ENCODE results near the gene GLT6D1. TPM values are rescaled to one million over a fixed set of nuclear protein-coding genes. Genes with fewer than 3 reads are reported as not detected.

The GLT6D1 gene
- total RNA-seq, 1 experiment from 2014 or later = not detected

- TF ChIP-seq EZH2 (IDR thresholded peaks at IDR 0.05; ENCODE audit: low read depth) (no peak), CTCF (conservative IDR thresholded peaks at IDR 0.05) (no peak)
- no peak overlapping the region for H3K4me2 ChIP-seq
- H3K27me3 ChIP-seq (ENCODE audit: insufficient read depth, low read depth) = peaks cover 65% of the 10 kb centered on the region
- H3K27ac ChIP-seq = no peak overlapping the region
- no peaks in the 10 kb centered on the region for H3K9me3 ChIP-seq (ENCODE audit: insufficient read depth, low read depth)
- H3K4me1 ChIP-seq (replicated peaks; ENCODE audit: insufficient read depth) = no peaks in the 10 kb centered on the region
- no peaks in the 10 kb centered on the region for H3K79me2 ChIP-seq (ENCODE audit: low read depth)
- BruUV-seq (replicated peaks) = no TSS peak
- intact Hi-C loops (cut with micrococcal nuclease; ENCODE audit: unreplicated experiment) = no loop called here
- H3K36me3 ChIP-seq (ENCODE audit: low read depth) = no peaks in the 10 kb centered on the region
- no peaks in the 10 kb centered on the region for H4K20me1 ChIP-seq (ENCODE audit: insufficient read depth)
- H3F3A ChIP-seq (ENCODE audit: insufficient read depth, low read depth) = no peaks in the 10 kb centered on the region
- H3K4me3 ChIP-seq = no peak overlapping the region
- no peaks in the 10 kb centered on the region for H3K9me2 ChIP-seq (ENCODE audit: insufficient read depth)
- DNase-seq = no peak
- POLR2A ChIA-PET (ENCODE audit: unreplicated experiment) = no interaction called here
- CTCF ChIA-PET = no interaction called here
- H2AFZ ChIP-seq = no peak overlapping the region
Observed at GRCh38 chr9:135592625-135593024, 46.7 kb downstream of the GLT6D1 start.

GRCh38 chr9:135592331-135592590, 47.1 kb downstream of the GLT6D1 start:
- CTCF ChIA-PET = no interaction called here
- H4K20me1 ChIP-seq (ENCODE audit: insufficient read depth) = no peaks in the 10 kb centered on the region
- no peaks in the 10 kb centered on the region for H3K79me2 ChIP-seq (ENCODE audit: low read depth)
- no peak overlapping the region for H3K4me3 ChIP-seq
- no peaks in the 10 kb centered on the region for H3K36me3 ChIP-seq (ENCODE audit: low read depth)
- no peaks in the 10 kb centered on the region for H3K9me2 ChIP-seq (ENCODE audit: insufficient read depth)
- no peaks in the 10 kb centered on the region for H3K9me3 ChIP-seq (ENCODE audit: insufficient read depth, low read depth)
- H3K27me3 ChIP-seq (ENCODE audit: insufficient read depth, low read depth) = peaks cover 61% of the 10 kb centered on the region
- H3F3A ChIP-seq (ENCODE audit: insufficient read depth, low read depth) = no peaks in the 10 kb centered on the region
- no peak overlapping the region for H3K27ac ChIP-seq
- no peak for TF ChIP-seq EZH2 (IDR thresholded peaks at IDR 0.05; ENCODE audit: low read depth)
- no peak for TF ChIP-seq CTCF (conservative IDR thresholded peaks at IDR 0.05)
- intact Hi-C loops (cut with micrococcal nuclease; ENCODE audit: unreplicated experiment) = no loop called here
- no peak for DNase-seq
- POLR2A ChIA-PET (ENCODE audit: unreplicated experiment) = no interaction called here
- H3K4me1 ChIP-seq (replicated peaks; ENCODE audit: insufficient read depth) = no peaks in the 10 kb centered on the region
- no peak overlapping the region for H3K4me2 ChIP-seq
- BruUV-seq (replicated peaks) = no TSS peak
- no peak overlapping the region for H2AFZ ChIP-seq

GRCh38 chr9:135591506-135592330, 47.6 kb downstream of the GLT6D1 start:
- Histone ChIP-seq H3K4me2 (no peak overlapping the region), H3K79me2 (ENCODE audit: low read depth) (no peaks in the 10 kb centered on the region), H3K4me3 (no peak overlapping the region), H3K4me1 (replicated peaks; ENCODE audit: insufficient read depth) (no peaks in the 10 kb centered on the region), H3K27ac (no peak overlapping the region), H2AFZ (no peak overlapping the region), H3F3A (ENCODE audit: insufficient read depth, low read depth) (no peaks in the 10 kb centered on the region), H3K9me2 (ENCODE audit: insufficient read depth) (no peaks in the 10 kb centered on the region), H3K27me3 (ENCODE audit: insufficient read depth, low read depth) (peaks cover 58% of the 10 kb centered on the region), H3K9me3 (ENCODE audit: insufficient read depth, low read depth) (no peaks in the 10 kb centered on the region), H3K36me3 (ENCODE audit: low read depth) (no peaks in the 10 kb centered on the region), H4K20me1 (ENCODE audit: insufficient read depth) (no peaks in the 10 kb centered on the region)
- ChIA-PET CTCF (no interaction called here), POLR2A (ENCODE audit: unreplicated experiment) (no interaction called here)
- TF ChIP-seq CTCF (conservative IDR thresholded peaks at IDR 0.05) = no peak
- TF ChIP-seq EZH2 (IDR thresholded peaks at IDR 0.05; ENCODE audit: low read depth) = no peak
- DNase-seq = no peak
- no TSS peak for BruUV-seq (replicated peaks)
- intact Hi-C loops (cut with micrococcal nuclease; ENCODE audit: unreplicated experiment) = no loop called here

All from PC-9 (cell line).